Left hindlimb (tissue), 1 donor: ENCODE measurements around the gene RHOBTB1.

ENCODE experiments used
- DNase-seq: peaks from one replicate; pipeline ENCODE4 v3.0.0-alpha.2; 2018

The RHOBTB1 gene

GRCh38 chr10:60964257-60965235, 20.6 kb upstream of the RHOBTB1 start:
- peak; percentile 49 for DNase-seq

DNA sequence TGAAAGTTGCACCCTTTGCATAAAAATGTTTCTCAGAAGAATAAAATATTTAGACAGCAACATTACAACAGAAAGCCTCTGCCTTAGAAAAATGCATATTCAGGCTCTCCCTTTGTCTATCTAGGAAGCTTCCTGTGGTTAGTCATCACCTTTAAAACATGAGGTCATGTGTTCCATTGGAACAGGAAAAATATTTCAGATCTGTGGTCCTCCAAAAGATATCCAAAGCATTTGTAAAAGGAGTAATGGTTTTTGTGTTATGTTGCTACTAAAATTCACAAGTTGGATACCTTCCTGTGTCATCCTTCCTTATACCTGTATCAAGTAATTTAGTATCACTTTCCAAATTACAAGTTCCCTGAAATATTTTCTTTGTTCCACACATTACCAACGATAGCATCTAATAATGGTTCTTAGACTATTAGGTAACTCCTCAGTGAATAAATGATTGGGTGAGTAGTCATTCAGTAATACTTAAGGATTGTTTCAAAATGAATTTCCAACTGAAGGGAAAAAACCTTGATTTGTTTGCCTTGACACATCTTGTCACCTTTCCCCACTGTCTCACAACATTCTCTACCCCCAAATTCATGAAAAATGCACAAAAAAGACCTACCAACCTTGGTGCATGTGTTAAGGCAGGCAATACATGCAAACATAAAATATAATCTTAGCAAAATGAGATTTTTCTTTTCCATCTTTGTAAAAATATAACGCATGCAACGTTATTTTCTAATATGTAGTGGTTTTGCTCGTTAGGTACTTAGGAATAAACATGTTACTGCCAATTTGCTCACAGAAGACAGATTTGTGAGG, 19.7 kb upstream of the RHOBTB1 start:
- no peak for DNase-seq

- DNase-seq = no peak
These were observed 19.0 kb upstream of the RHOBTB1 start for GRCh38 chr10:60962946-60963345.

DNA sequence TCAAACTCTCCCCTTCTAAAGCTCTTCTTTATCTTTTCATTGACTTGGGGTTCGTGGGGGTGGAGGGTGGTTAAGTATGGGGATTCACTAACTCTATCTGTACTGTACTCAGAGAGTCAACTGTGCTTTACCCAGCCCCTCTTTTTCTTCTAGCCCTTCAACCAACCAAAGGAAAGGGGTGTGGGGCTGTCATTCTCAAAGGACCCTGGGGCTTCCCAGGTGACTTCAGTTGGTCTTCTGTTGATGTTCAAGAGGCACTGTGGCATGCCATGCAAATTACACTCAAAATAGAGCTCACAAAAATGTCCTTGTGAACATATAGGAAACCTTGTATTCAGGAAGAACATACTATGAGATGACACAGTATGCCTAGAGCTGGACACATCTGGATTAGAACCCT, 16.9 kb upstream of the RHOBTB1 start:
- no peak for DNase-seq

- no peak for DNase-seq
These were observed 16.0 kb upstream of the RHOBTB1 start for GRCh38 chr10:60960031-60960430.

DNA sequence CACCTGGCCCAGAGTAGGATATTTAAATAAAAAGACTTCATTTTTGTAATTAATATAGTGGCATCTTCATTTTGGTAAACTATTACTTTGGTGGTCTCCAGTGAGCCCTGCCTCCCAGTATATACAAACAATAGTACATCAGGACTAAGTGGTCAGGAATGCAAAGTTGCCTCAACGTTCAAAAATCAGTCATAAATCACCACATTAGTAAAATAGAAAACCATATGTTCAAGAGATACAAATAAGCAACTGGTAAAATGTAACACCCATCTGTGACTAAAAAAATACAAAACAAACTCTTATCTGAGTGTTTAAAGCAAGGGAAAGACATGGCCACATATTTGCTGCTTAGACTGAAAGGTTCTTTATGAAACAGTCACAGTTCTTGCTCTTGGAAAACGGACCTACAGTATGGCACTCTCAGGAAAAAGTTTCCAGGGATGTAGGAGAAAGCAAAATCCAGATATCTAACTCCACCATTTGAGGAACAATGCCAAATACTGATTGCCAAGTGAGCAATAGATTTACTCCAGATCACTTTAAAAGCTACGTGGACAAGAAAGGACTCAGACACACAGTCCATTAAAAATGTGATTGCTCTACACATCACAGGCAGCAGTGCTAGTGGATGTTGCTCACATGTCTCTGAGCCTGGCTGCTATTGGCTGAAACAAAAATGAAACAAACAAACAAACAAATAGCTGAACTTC, 15.1 kb upstream of the RHOBTB1 start:
- DNase-seq = no peak

DNA sequence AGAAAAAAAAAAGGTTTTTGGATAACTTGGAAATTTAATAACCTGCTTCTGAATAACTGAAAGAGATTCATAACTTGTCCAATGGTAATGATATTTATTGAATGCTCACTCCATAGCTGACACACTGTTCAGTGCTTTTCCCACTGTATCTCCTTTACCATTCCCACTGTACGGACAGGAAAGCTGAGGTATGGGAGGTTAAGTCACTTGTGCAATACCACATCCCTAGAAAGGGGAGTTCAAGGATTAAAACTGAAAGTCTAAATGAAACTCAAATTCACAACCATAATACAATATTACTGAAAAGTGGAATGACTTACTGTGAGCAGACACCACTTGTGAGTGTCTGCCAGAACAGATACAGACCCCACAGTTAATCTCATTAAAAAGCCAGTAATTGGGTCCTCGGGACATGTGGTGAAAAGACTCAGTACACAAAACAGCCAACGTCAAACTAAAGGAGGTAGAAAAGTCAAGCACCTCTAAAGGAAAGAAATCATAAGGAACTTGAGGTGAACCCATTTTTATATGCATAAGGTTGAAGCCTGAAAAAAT, 13.8 kb upstream of the RHOBTB1 start:
- DNase-seq = no peak

GRCh38 chr10:60955957-60956425, 12.0 kb upstream of the RHOBTB1 start:
- DNase-seq = no peak

DNA sequence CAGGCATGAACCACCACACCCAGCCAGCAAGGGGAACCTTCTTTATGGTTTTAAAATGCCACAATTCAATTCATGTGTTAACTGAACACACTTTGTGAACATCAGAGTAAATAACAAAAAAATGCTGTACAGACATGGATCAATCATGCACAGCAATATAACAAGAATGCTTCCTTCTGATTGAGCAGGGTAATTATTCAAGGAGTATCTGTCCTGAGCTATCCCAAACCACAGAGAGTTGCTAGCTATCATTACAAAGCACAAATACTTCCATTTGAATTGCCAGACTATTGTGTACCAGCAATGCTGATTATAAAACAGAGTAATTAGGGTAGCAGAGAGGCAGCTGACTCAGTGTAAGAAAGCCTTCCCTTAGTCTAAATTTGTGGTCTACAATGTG, 11.3 kb upstream of the RHOBTB1 start:
- no peak for DNase-seq

GRCh38 chr10:60954035-60954434, 10.1 kb upstream of the RHOBTB1 start:
- no peak for DNase-seq

DNA sequence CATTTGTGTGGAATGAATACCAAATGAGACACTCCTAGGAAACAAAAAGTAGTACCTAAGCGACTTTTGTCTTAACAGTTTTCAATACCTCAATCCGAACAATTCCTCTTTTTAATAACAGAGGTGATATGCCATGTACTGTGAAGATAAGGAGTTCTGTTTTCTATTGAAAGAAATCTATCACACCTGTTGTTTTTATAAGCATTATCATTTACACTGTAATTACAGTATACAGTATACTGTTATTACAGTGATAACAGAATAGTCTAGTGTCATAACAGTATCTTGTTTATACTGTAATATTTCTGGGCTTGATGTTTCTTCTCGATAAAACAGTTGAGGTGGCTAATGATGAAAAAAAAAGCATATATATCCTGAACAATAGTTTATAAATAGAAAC, 9.4 kb upstream of the RHOBTB1 start:
- no peak for DNase-seq

GRCh38 chr10:60952846-60953220, 8.8 kb upstream of the RHOBTB1 start:
- DNase-seq = no peak

- DNase-seq = no peak
These were observed 8.3 kb upstream of the RHOBTB1 start for GRCh38 chr10:60952067-60952845.

GRCh38 chr10:60951272-60951724, 7.3 kb upstream of the RHOBTB1 start:
- no peak for DNase-seq

DNA sequence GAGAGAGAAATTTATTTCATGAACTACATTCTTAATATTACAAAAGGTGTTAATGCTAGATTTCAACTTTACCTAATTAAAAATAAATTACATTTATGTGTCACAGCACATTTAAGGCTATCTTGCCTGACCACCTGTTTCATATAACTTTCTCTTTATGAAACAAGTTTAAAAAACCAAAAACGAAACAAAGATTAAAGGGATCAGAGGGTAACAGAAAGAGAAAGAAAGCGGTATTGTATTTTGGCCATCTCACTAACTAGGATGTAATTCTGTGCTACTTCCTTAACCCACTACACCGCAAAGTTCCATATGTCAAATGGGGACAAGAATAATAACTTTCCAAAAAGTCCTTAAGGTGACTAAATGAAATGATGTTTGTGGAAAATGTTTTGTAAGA, 6.3 kb upstream of the RHOBTB1 start:
- no peak for DNase-seq

DNA sequence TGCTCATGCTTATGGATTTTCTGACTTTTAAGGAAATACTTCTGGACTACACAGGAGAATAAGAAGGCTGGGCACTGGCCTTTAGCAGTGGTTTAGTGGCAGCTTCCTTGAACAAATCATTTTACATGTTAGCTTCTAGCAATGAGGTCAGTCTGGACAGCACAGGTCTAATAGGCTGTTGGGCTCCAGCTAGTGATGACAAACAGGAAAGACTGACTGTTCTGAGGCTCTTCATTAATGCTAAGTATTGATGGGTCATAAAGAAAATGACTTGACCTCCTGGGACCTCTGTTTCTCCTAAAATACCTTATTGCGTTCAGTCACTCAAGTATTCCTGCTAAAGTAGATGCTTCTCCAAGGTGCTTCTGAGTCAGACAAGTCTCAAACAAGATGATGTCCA, 4.9 kb upstream of the RHOBTB1 start:
- DNase-seq = no peak

- DNase-seq = no peak
These were observed 919 bp upstream of the RHOBTB1 start for GRCh38 chr10:60944910-60945297.

GRCh38 chr10:60943316-60944057, 498 bp downstream of the RHOBTB1 start:
- DNase-seq = peak; percentile 90

DNA sequence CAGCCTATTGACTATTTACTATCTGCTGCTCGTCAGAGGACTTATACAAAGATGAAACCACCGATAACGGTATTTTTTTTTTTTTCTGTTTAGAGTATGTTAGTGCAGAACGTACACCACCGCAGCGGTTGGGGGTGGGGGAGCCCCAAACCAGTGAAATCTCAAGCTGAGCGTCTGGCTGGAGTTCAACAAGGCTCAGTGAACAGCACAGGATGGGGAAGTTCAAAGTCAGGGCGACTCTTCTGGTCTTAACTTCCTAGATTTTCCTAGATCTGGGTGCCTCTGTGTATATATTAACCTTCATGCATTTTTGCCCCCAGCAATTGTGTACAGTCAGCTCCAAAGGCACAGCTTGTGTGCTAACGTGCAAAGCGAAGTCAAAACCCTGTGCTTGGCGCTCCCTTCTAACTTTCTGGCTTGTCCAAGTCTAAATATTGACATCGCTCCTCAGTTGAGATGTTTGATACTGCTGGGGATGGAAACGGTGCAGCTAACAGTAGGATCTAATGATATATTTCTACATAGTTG, 1.1 kb downstream of the RHOBTB1 start:
- DNase-seq = peak; percentile 66

- no peak for DNase-seq
These were observed 1.7 kb downstream of the RHOBTB1 start for GRCh38 chr10:60942134-60942787.
